OCI-LY7 (cell line): ENCODE measurements around the gene SMTNL1. TPM values are rescaled to one million over a fixed set of nuclear protein-coding genes. Genes with fewer than 3 reads are reported as not detected.

Experiments
- BruUV-seq: library from RNA; stranded (reverse); fragments of 400-500 nt; replicated peaks from 2 replicates; lab custom pipeline; 2021; lab: Mats Ljungman, UMichigan
- CTCF ChIA-PET: fragments of 300-600 bp; sonication (Branson Sonifier 250); formaldehyde crosslinking; loops from one replicate; lab custom pipeline; 2022; ENCODE audit warnings: antibody characterized with exemption; ENCODE audit not compliant: unreplicated experiment; lab: Charles Lee
- POLR2A ChIA-PET: fragments of 300-600 bp; sonication (Branson Sonifier 250); formaldehyde crosslinking; loops from one replicate; lab custom pipeline; 2022; ENCODE audit warnings: antibody characterized with exemption; lab: Charles Lee
- DNase-seq: peaks from one replicate; pipeline ENCODE4 v3.0.0-alpha.2; 2015; ENCODE audit warnings: low spot score
- H2AFZ ChIP-seq: fragments of 200-600 bp; sonication (generic), shearing (Covaris generic); 2 replicates; pipeline ENCODE4 v1.6.1; 2014; ENCODE audit warnings: mild to moderate bottlenecking, antibody characterized with exemption, low read length, moderate library complexity
- H3K27ac ChIP-seq: fragments of 200-600 bp; sonication (generic); 2 replicates; pipeline ENCODE4 v1.5.1; 2014; ENCODE audit warnings: mixed run types, low read depth, mild to moderate bottlenecking, moderate library complexity, low read length, inconsistent platforms; ENCODE audit not compliant: poor library complexity, severe bottlenecking
- H3K36me3 ChIP-seq: fragments of 200-600 bp; sonication (generic); 2 replicates; pipeline ENCODE4 v1.6.1; 2014; ENCODE audit warnings: mild to moderate bottlenecking, antibody characterized with exemption, low read length, moderate library complexity, mixed read lengths; ENCODE audit not compliant: insufficient read depth
- H3K4me1 ChIP-seq: fragments of 200-600 bp; sonication (generic); 2 replicates; pipeline ENCODE4 v1.5.1; 2014; ENCODE audit warnings: mild to moderate bottlenecking, low read length; ENCODE audit not compliant: insufficient read depth, poor library complexity, severe bottlenecking
- H3K4me2 ChIP-seq: fragments of 200-600 bp; sonication (generic); 2 replicates; pipeline ENCODE4 v1.6.1; 2014; ENCODE audit warnings: mild to moderate bottlenecking, low read length
- H3K4me3 ChIP-seq: fragments of 200-600 bp; sonication (generic); 2 replicates; pipeline ENCODE4 v1.5.1; 2014; ENCODE audit warnings: mild to moderate bottlenecking, low read depth, low read length; ENCODE audit not compliant: poor library complexity, severe bottlenecking
- H3K79me2 ChIP-seq: fragments of 200-600 bp; sonication (generic); 2 replicates; pipeline ENCODE4 v1.6.1; 2016; ENCODE audit warnings: low read depth, mild to moderate bottlenecking, low read length, moderate library complexity, mixed read lengths; ENCODE audit not compliant: insufficient read depth
- H3K9me2 ChIP-seq: fragments of 200-600 bp; sonication (generic); 2 replicates; pipeline ENCODE4 v1.6.1; 2016; ENCODE audit warnings: mild to moderate bottlenecking, low read length, mixed read lengths; ENCODE audit not compliant: insufficient read depth
- H3K9me3 ChIP-seq: fragments of 200-600 bp; sonication (generic); 2 replicates; pipeline ENCODE4 v1.6.1; 2014; ENCODE audit warnings: mild to moderate bottlenecking, mixed run types, low read length, mixed read lengths
- H4K20me1 ChIP-seq: fragments of 200-600 bp; sonication (generic); 2 replicates; pipeline ENCODE4 v1.6.1; 2014; ENCODE audit warnings: mild to moderate bottlenecking, antibody characterized with exemption, low read length, moderate library complexity, mixed read lengths; ENCODE audit not compliant: insufficient read depth
- CTCF ChIP-seq: fragments of 200-600 bp; sonication (generic); conservative IDR thresholded peaks from 2 replicates; pipeline ENCODE4 v1.5.1; 2014; ENCODE audit warnings: mild to moderate bottlenecking, antibody characterized with exemption, low read length, moderate library complexity, mixed read lengths
- EZH2phosphoT487 ChIP-seq: fragments of 200-600 bp; sonication (generic); IDR thresholded peaks from 2 replicates; pipeline ENCODE4 v1.6.1; 2018; ENCODE audit warnings: low read depth, borderline replicate concordance, mild to moderate bottlenecking, mixed run types, antibody characterized with exemption, low read length, moderate library complexity, mixed read lengths
- intact Hi-C: fragments of 100-400 bp; cut with micrococcal nuclease; formaldehyde crosslinking; loops from one replicate; pipeline ENCODE4 v1.10.0; 2022; ENCODE audit not compliant: unreplicated experiment
- total RNA-seq, 2 experiments: library from RNA; depleted of rRNA in 1 of 2; stranded (reverse); fragments of >200 nt in 1 of 2; shearing (Covaris generic) in 1 of 2; gene quantifications; 2 replicates each; pipeline ENCODE4 v1.2.3, GENCODE V29; 2014 to 2022

Gene SMTNL1
- total RNA-seq, 2 experiments from 2014 or later, result not detected

GRCh38 chr11:57500926-57501325, 36.5 kb upstream of the SMTNL1 start:
- intact Hi-C loops, result no loop called here
- Histone ChIP-seq H3K9me3 (no peaks in the 10 kb centered on the region), H3K36me3 (peaks cover 91% of the 10 kb centered on the region), H3K79me2 (no peaks in the 10 kb centered on the region), H3K27ac (no peak overlapping the region), H3K4me2 (no peak overlapping the region), H3K4me3 (no peak overlapping the region), H3K9me2 (no peaks in the 10 kb centered on the region), H2AFZ (no peak overlapping the region), H3K4me1 (no peaks in the 10 kb centered on the region), H4K20me1 (no peaks in the 10 kb centered on the region)
- no peak for TF ChIP-seq CTCF
- no peak for TF ChIP-seq EZH2phosphoT487
- BruUV-seq, result no TSS peak
- ChIA-PET CTCF (interaction anchor here (1.2 kb wide), 1 partner anchor 26 kb away, joined by 3 read pairs; no protein-coding TSS in a partner anchor), POLR2A (interaction anchor here (1.4 to 3.0 kb wide), 2 partner anchors 13 to 25 kb away, joined by 3 to 11 read pairs; partner anchors contain the start of gene SLC43A1)
- DNase-seq, result no peak

- ChIA-PET CTCF (interaction anchor here (1.2 to 2.1 kb wide), 2 partner anchors 8 to 25 kb away, joined by 3 to 10 read pairs; no protein-coding TSS in a partner anchor), POLR2A (interaction anchor here (1.1 to 3.0 kb wide), 6 partner anchors 8 to 24 kb away, joined by 3 to 11 read pairs (median 5); partner anchors contain the start of gene SLC43A1)
- no TSS peak for BruUV-seq
- Histone ChIP-seq H4K20me1 (no peaks in the 10 kb centered on the region), H3K9me3 (no peaks in the 10 kb centered on the region), H2AFZ (no peak overlapping the region), H3K27ac (no peak overlapping the region), H3K79me2 (peaks cover 6% of the 10 kb centered on the region; the same call in 1 of the 2 replicates), H3K9me2 (no peaks in the 10 kb centered on the region), H3K4me1 (no peaks in the 10 kb centered on the region), H3K36me3 (peaks cover 90% of the 10 kb centered on the region), H3K4me3 (no peak overlapping the region), H3K4me2 (no peak overlapping the region)
- TF ChIP-seq EZH2phosphoT487 (no peak), CTCF (no peak)
- intact Hi-C loops, result no loop called here
- no peak for DNase-seq
Measured at GRCh38 chr11:57501953-57502352, 35.4 kb upstream of the SMTNL1 start.

- Histone ChIP-seq H3K27ac (no peak overlapping the region), H3K9me3 (no peaks in the 10 kb centered on the region), H3K36me3 (peaks cover 90% of the 10 kb centered on the region), H3K9me2 (no peaks in the 10 kb centered on the region), H2AFZ (no peak overlapping the region), H3K79me2 (peaks cover 7% of the 10 kb centered on the region; the same call in 1 of the 2 replicates), H3K4me3 (no peak overlapping the region), H4K20me1 (no peaks in the 10 kb centered on the region), H3K4me2 (no peak overlapping the region), H3K4me1 (no peaks in the 10 kb centered on the region)
- no peak for DNase-seq
- intact Hi-C loops, result no loop called here
- no TSS peak for BruUV-seq
- CTCF ChIA-PET, result interaction anchor here (2.1 kb wide), 1 partner anchor 9 kb away, joined by 10 read pairs; no protein-coding TSS in a partner anchor
- POLR2A ChIA-PET, result interaction anchor here (1.1 to 3.0 kb wide), 6 partner anchors 9 to 24 kb away, joined by 3 to 11 read pairs (median 5); partner anchors contain the start of gene SLC43A1
- TF ChIP-seq EZH2phosphoT487 (no peak), CTCF (no peak)
Measured at GRCh38 chr11:57502376-57502775, 35.0 kb upstream of the SMTNL1 start.
